ENCODE results near the gene NPAT. TPM values are rescaled to one million over a fixed set of nuclear protein-coding genes. Genes with fewer than 3 reads are reported as not detected.

Gene NPAT
- total and polyA plus RNA-seq, 2 of the 13 experiments (the other 11 are each of a cell fraction or from before 2014, with no cell fraction given), result 4.4 to 11.2 TPM

DNA sequence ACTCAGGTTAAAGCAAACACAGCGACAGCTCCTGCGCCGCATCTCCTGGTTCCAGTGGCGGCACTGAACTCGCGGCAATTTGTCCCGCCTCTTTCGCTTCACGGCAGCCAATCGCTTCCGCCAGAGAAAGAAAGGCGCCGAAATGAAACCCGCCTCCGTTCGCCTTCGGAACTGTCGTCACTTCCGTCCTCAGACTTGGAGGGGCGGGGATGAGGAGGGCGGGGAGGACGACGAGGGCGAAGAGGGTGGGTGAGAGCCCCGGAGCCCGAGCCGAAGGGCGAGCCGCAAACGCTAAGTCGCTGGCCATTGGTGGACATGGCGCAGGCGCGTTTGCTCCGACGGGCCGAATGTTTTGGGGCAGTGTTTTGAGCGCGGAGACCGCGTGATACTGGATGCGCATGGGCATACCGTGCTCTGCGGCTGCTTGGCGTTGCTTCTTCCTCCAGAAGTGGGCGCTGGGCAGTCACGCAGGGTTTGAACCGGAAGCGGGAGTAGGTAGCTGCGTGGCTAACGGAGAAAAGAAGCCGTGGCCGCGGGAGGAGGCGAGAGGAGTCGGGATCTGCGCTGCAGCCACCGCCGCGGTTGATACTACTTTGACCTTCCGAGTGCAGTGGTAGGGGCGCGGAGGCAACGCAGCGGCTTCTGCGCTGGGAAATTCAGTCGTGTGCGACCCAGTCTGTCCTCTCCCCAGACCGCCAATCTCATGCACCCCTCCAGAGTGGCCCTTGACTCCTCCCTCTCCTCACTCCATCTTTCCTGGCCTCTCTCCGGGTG, at the start of gene NPAT, which contains the start of gene ATM (continued):
- TF ChIP-seq, protein P1, sequence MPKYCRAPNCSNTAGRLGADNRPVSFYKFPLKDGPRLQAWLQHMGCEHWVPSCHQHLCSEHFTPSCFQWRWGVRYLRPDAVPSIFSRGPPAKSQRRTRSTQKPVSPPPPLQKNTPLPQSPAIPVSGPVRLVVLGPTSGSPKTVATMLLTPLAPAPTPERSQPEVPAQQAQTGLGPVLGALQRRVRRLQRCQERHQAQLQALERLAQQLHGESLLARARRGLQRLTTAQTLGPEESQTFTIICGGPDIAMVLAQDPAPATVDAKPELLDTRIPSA (CRISPR knock-in tag; IDR thresholded peaks at IDR 0.05; ENCODE audit: borderline replicate concordance), result no peak
- TF ChIP-seq ZNF879 (CRISPR knock-in tag; IDR thresholded peaks at IDR 0.05), result no peak
- no peak for TF ChIP-seq ZNF24 (IDR thresholded peaks at IDR 0.05)
- TF ChIP-seq ZNF672 (CRISPR knock-in tag; IDR thresholded peaks at IDR 0.05), result no peak
- peak; percentile 81 for TF ChIP-seq ZSCAN21 (CRISPR knock-in tag; IDR thresholded peaks at IDR 0.05; ENCODE audit: borderline replicate concordance)
- TF ChIP-seq CHCHD3 (CRISPR knock-in tag; IDR thresholded peaks at IDR 0.05), result no peak
- no peak for TF ChIP-seq MYNN (CRISPR knock-in tag; IDR thresholded peaks at IDR 0.05; ENCODE audit: low read depth)
- TF ChIP-seq, protein P2, sequence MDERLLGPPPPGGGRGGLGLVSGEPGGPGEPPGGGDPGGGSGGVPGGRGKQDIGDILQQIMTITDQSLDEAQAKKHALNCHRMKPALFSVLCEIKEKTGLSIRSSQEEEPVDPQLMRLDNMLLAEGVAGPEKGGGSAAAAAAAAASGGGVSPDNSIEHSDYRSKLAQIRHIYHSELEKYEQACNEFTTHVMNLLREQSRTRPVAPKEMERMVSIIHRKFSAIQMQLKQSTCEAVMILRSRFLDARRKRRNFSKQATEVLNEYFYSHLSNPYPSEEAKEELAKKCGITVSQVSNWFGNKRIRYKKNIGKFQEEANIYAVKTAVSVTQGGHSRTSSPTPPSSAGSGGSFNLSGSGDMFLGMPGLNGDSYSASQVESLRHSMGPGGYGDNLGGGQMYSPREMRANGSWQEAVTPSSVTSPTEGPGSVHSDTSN (CRISPR knock-in tag; IDR thresholded peaks at IDR 0.05), result no peak
- no peak for TF ChIP-seq HOXA9 (CRISPR knock-in tag; IDR thresholded peaks at IDR 0.05; ENCODE audit: borderline replicate concordance)
- TF ChIP-seq SP2 (CRISPR knock-in tag; IDR thresholded peaks at IDR 0.05), result peak; percentile 90
- TF ChIP-seq RFX3 (CRISPR knock-in tag; IDR thresholded peaks at IDR 0.05), result no peak
- TF ChIP-seq HMG20B (CRISPR knock-in tag; conservative IDR thresholded peaks at IDR 0.05), result no peak
- no peak for TF ChIP-seq ZNF10 (CRISPR knock-in tag; IDR thresholded peaks at IDR 0.05; ENCODE audit: borderline replicate concordance, low read depth)
- TF ChIP-seq KDM4B (CRISPR knock-in tag; IDR thresholded peaks at IDR 0.05), result no peak
- TF ChIP-seq ZNF614 (CRISPR knock-in tag; IDR thresholded peaks at IDR 0.05; ENCODE audit: borderline replicate concordance), result peak; percentile 91; the same call in 1 of the 2 replicates
- TF ChIP-seq FOSL1 (CRISPR knock-in tag; IDR thresholded peaks at IDR 0.05; ENCODE audit: borderline replicate concordance), result no peak
- TF ChIP-seq POLR2AphosphoS2 (IDR thresholded peaks at IDR 0.05; ENCODE audit: low read depth, low read length), result no peak
- no peak for TF ChIP-seq LCORL (IDR thresholded peaks at IDR 0.05)
- TF ChIP-seq LCORL (CRISPR knock-in tag; IDR thresholded peaks at IDR 0.05), result no peak; the same call in none of the 2 replicates
- no peak; the same call in 1 of the 2 replicates for TF ChIP-seq ZNF782 (CRISPR knock-in tag; IDR thresholded peaks at IDR 0.05; ENCODE audit: borderline replicate concordance)
- TF ChIP-seq ZNF331 (CRISPR knock-in tag; IDR thresholded peaks at IDR 0.05), result peak; percentile 46; the same call in 1 of the 2 replicates
- TF ChIP-seq, protein P3, sequence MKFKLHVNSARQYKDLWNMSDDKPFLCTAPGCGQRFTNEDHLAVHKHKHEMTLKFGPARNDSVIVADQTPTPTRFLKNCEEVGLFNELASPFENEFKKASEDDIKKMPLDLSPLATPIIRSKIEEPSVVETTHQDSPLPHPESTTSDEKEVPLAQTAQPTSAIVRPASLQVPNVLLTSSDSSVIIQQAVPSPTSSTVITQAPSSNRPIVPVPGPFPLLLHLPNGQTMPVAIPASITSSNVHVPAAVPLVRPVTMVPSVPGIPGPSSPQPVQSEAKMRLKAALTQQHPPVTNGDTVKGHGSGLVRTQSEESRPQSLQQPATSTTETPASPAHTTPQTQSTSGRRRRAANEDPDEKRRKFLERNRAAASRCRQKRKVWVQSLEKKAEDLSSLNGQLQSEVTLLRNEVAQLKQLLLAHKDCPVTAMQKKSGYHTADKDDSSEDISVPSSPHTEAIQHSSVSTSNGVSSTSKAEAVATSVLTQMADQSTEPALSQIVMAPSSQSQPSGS (CRISPR knock-in tag; IDR thresholded peaks at IDR 0.05), result peak; percentile 64; the same call in 1 of the 2 replicates
- TF ChIP-seq, protein P4, sequence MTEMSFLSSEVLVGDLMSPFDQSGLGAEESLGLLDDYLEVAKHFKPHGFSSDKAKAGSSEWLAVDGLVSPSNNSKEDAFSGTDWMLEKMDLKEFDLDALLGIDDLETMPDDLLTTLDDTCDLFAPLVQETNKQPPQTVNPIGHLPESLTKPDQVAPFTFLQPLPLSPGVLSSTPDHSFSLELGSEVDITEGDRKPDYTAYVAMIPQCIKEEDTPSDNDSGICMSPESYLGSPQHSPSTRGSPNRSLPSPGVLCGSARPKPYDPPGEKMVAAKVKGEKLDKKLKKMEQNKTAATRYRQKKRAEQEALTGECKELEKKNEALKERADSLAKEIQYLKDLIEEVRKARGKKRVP (CRISPR knock-in tag; IDR thresholded peaks at IDR 0.05), result 0 out of 4 replicates have a peak, but pooled peaks of 1 of the 2 experiments have one; percentile 48
- no peak for TF ChIP-seq KLF12 (CRISPR knock-in tag; IDR thresholded peaks at IDR 0.05; ENCODE audit: borderline replicate concordance)
- peak; percentile 93 for TF ChIP-seq NRL (CRISPR knock-in tag; IDR thresholded peaks at IDR 0.05; ENCODE audit: borderline replicate concordance)
- peak; percentile 47; the same call in 1 of the 2 replicates for TF ChIP-seq MEIS2 (CRISPR knock-in tag; IDR thresholded peaks at IDR 0.05)
- TF ChIP-seq, protein P5, sequence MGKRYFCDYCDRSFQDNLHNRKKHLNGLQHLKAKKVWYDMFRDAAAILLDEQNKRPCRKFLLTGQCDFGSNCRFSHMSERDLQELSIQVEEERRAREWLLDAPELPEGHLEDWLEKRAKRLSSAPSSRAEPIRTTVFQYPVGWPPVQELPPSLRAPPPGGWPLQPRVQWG (CRISPR knock-in tag; IDR thresholded peaks at IDR 0.05; ENCODE audit: borderline replicate concordance, low read depth), result no peak

All from HepG2 (cell line).